GM12891 (cell line): Measurements from ENCODE around the gene DMXL2.

ENCODE experiments used
- DNase-seq: peaks from one replicate; pipeline ENCODE4 v3.0.0; 2011; ENCODE audit warnings: low spot score; ENCODE audit not compliant: insufficient read length
- FAIRE-seq: peaks from 2 replicates; lab custom pipeline; 2011; peaks lifted over from hg19 to GRCh38; lab: Jason Lieb, UNC
- PAX5 ChIP-seq: IDR thresholded peaks from 2 replicates; pipeline ENCODE4 v1.6.1; 2011; ENCODE audit warnings: low read length, moderate library complexity, mild to moderate bottlenecking; ENCODE audit not compliant: insufficient read depth, severe bottlenecking
- POLR2A ChIP-seq: IDR thresholded peaks from 2 replicates; pipeline ENCODE4 v1.6.1; 2011; ENCODE audit warnings: low read depth, low read length, control low read depth
- POLR2AphosphoS5 ChIP-seq: IDR thresholded peaks from 2 replicates; pipeline ENCODE4 v1.6.1; 2011; ENCODE audit warnings: low read depth, low read length, control low read depth
- POU2F2 ChIP-seq: IDR thresholded peaks from 2 replicates; pipeline ENCODE4 v1.6.1; 2011; ENCODE audit warnings: low read depth, mild to moderate bottlenecking, control low read depth, low read length, moderate library complexity
- SPI1 ChIP-seq: IDR thresholded peaks from 2 replicates; pipeline ENCODE4 v1.6.1; 2011; ENCODE audit warnings: low read depth, low read length, control low read depth
- TAF1 ChIP-seq: IDR thresholded peaks from 2 replicates; pipeline ENCODE4 v1.6.1; 2011; ENCODE audit warnings: low read depth, low read length, control low read depth

Gene DMXL2

GRCh38 chr15:51414256-51414860 lies 208.2 kb downstream of the DMXL2 start:
- TF ChIP-seq SPI1: no peak
- no peak for TF ChIP-seq POU2F2
- no peak for TF ChIP-seq TAF1
- TF ChIP-seq POLR2A: no peak
- TF ChIP-seq POLR2AphosphoS5: no peak
- no peak for TF ChIP-seq PAX5
- DNase-seq: no peak
- FAIRE-seq: no peak

- TF ChIP-seq POLR2AphosphoS5: no peak
- TF ChIP-seq POU2F2: no peak
- no peak for TF ChIP-seq POLR2A
- TF ChIP-seq PAX5: no peak
- TF ChIP-seq TAF1: no peak
- no peak for TF ChIP-seq SPI1
- no peak for DNase-seq
- no peak for FAIRE-seq
These were observed 216.7 kb downstream of the DMXL2 start for GRCh38 chr15:51405693-51406523.

GRCh38 chr15:51403946-51404695 lies 218.4 kb downstream of the DMXL2 start:
- TF ChIP-seq POLR2A (no peak), SPI1 (no peak), POU2F2 (no peak), TAF1 (no peak), PAX5 (no peak), POLR2AphosphoS5 (no peak)
- FAIRE-seq (no peak), DNase-seq (no peak)

GRCh38 chr15:51403072-51403878 lies 219.3 kb downstream of the DMXL2 start:
- DNase-seq (no peak), FAIRE-seq (peak; percentile 55)
- no peak for TF ChIP-seq POLR2AphosphoS5
- TF ChIP-seq PAX5: no peak
- TF ChIP-seq POU2F2: no peak
- no peak for TF ChIP-seq SPI1
- no peak for TF ChIP-seq TAF1
- no peak for TF ChIP-seq POLR2A

- FAIRE-seq (no peak), DNase-seq (peak; percentile 29)
- TF ChIP-seq SPI1 (no peak), PAX5 (no peak), POLR2AphosphoS5 (no peak), POLR2A (no peak), TAF1 (no peak)
These were observed 220.6 kb downstream of the DMXL2 start for GRCh38 chr15:51401872-51402517.

- FAIRE-seq (no peak), DNase-seq (no peak)
- TF ChIP-seq POLR2AphosphoS5 (no peak), PAX5 (no peak), POU2F2 (no peak), SPI1 (no peak), TAF1 (no peak), POLR2A (no peak)
These were observed 221.4 kb downstream of the DMXL2 start for GRCh38 chr15:51401051-51401780.

- TF ChIP-seq POLR2A: no peak
- no peak for TF ChIP-seq PAX5
- TF ChIP-seq TAF1: no peak
- TF ChIP-seq POLR2AphosphoS5: no peak
- TF ChIP-seq POU2F2: no peak
- TF ChIP-seq SPI1: no peak
- no peak for FAIRE-seq
- DNase-seq: no peak
These were observed 223.9 kb downstream of the DMXL2 start for GRCh38 chr15:51398626-51399025.
